HG03196 (cell line): ENCODE data around the gene TMEM235.
"Not testable (repeated sequence)": the region's sequence is repeated elsewhere in the genome, so short reads cannot be mapped to it uniquely, and the experiment has no call there.

Source experiments
- ATAC-seq: cut with Tn5 transposase; IDR thresholded peaks from one replicate; pipeline ENCODE4 v1.9.1; 2021; ENCODE audit not compliant: unreplicated experiment

The TMEM235 gene

GRCh38 chr17:78214706-78215061 lies 16.7 kb upstream of the TMEM235 start:
- no peak for ATAC-seq

- no peak for ATAC-seq
Measured at GRCh38 chr17:78219396-78220150, 11.9 kb upstream of the TMEM235 start.

- no peak for ATAC-seq
Measured at GRCh38 chr17:78223061-78223460, 8.4 kb upstream of the TMEM235 start.

GRCh38 chr17:78223765-78224164 lies 7.7 kb upstream of the TMEM235 start:
- ATAC-seq: no peak

GRCh38 chr17:78224231-78225087 lies 7.0 kb upstream of the TMEM235 start:
- no peak for ATAC-seq

GRCh38 chr17:78225088-78225865 lies 6.2 kb upstream of the TMEM235 start:
- ATAC-seq: no peak

GRCh38 chr17:78226055-78226758 lies 5.2 kb upstream of the TMEM235 start:
- ATAC-seq: no peak

- ATAC-seq: no peak
Measured at GRCh38 chr17:78226759-78227454, 4.5 kb upstream of the TMEM235 start.

- no peak for ATAC-seq
Measured at GRCh38 chr17:78227455-78227916, 3.9 kb upstream of the TMEM235 start.

GRCh38 chr17:78228176-78228575 lies 3.3 kb upstream of the TMEM235 start:
- ATAC-seq: no peak

GRCh38 chr17:78230252-78230962 lies 1.0 kb upstream of the TMEM235 start:
- no peak for ATAC-seq

GRCh38 chr17:78231991-78232858 lies 794 bp downstream of the TMEM235 start:
- no peak for ATAC-seq

- ATAC-seq: no peak
Measured at GRCh38 chr17:78232859-78233173, 1.4 kb downstream of the TMEM235 start.

- no peak for ATAC-seq
Measured at GRCh38 chr17:78233678-78234077, 2.2 kb downstream of the TMEM235 start.

GRCh38 chr17:78234261-78234865 lies 2.9 kb downstream of the TMEM235 start:
- no peak for ATAC-seq

- not testable (repeated sequence) for ATAC-seq
Measured at GRCh38 chr17:78235022-78235421, 3.6 kb downstream of the TMEM235 start.

- ATAC-seq: no peak
Measured at GRCh38 chr17:78235885-78236284, 4.5 kb downstream of the TMEM235 start.

- ATAC-seq: no peak
Measured at GRCh38 chr17:78236362-78237127, 5.1 kb downstream of the TMEM235 start.
